GM12878 (cell line): ENCODE measurements around the gene GEMIN7. TPM values are rescaled to one million over a fixed set of nuclear protein-coding genes. Genes with fewer than 3 reads are reported as not detected.

Source experiments
- ATAC-seq: fragments of 200-7000 bp; cut with Tn5 transposase; 3 replicates; pipeline ENCODE4 v1.9.1; 2020; ENCODE audit warnings: mild to moderate bottlenecking, moderate library complexity
- BruUV-seq: library from RNA; stranded (reverse); fragments of 400-500 nt; replicated peaks from 2 replicates; lab custom pipeline; 2021; lab: Mats Ljungman, UMichigan
- CTCF ChIA-PET: fragments of 300-600 bp; sonication (Branson Sonifier 250); formaldehyde crosslinking; extraction: SDS; loops from one replicate; lab custom pipeline; 2021; ENCODE audit warnings: inconsistent platforms; lab: Yijun Ruan, JAX
- POLR2A ChIA-PET: fragments of 350-600 bp; formaldehyde crosslinking; extraction: SDS; loops from one replicate; lab custom pipeline; 2021; ENCODE audit warnings: inconsistent platforms; lab: Charles Lee
- RAD21 ChIA-PET: fragments of 300-600 bp; sonication (Branson Sonifier 250); formaldehyde crosslinking; loops from one replicate; lab custom pipeline; 2023; ENCODE audit warnings: antibody characterized with exemption; ENCODE audit not compliant: unreplicated experiment; lab: Charles Lee
- SMC1A ChIA-PET: fragments of 300-600 bp; sonication (Branson Sonifier 250); formaldehyde crosslinking; loops from one replicate; lab custom pipeline; 2023; ENCODE audit not compliant: unreplicated experiment, uncharacterized antibody; lab: Charles Lee
- DNase-seq: peaks from one replicate; pipeline ENCODE4 v3.0.0-alpha.2; 2011; ENCODE audit warnings: low read depth, low spot score
- FAIRE-seq: peaks from 3 replicates; lab custom pipeline; 2011; peaks lifted over from hg19 to GRCh38; lab: Jason Lieb, UNC
- H2AFZ ChIP-seq: 2 replicates; pipeline ENCODE4 v1.6.0; 2011; ENCODE audit warnings: low read depth, low read length, control low read depth; ENCODE audit not compliant: control insufficient read depth
- H3K27ac ChIP-seq: 2 replicates; pipeline ENCODE4 v1.5.1; 2011; ENCODE audit warnings: control low read depth; ENCODE audit not compliant: control insufficient read depth, insufficient read depth
- H3K27me3 ChIP-seq, 2 experiments: replicated peaks in 1 of 2; 2 replicates each; pipeline versions ENCODE4 v1.6.0 to v1.6.1; 2011; ENCODE audit warnings: low read length in 1 of 2; ENCODE audit not compliant: control insufficient read depth in 2 of 2, insufficient read depth in 2 of 2
- H3K36me3 ChIP-seq, 2 experiments: 2 replicates each; pipeline ENCODE4 v1.5.1; 2011; ENCODE audit warnings: low read length in 1 of 2; ENCODE audit not compliant: control insufficient read depth in 2 of 2, insufficient read depth in 2 of 2
- H3K4me1 ChIP-seq: 2 replicates; pipeline ENCODE4 v1.6.1; 2011; ENCODE audit warnings: mild to moderate bottlenecking, low read length, moderate library complexity, mixed read lengths; ENCODE audit not compliant: control insufficient read depth, insufficient read depth
- H3K4me2 ChIP-seq: 2 replicates; pipeline ENCODE4 v1.6.0; 2011; ENCODE audit warnings: control low read depth; ENCODE audit not compliant: control insufficient read depth, insufficient read depth
- H3K4me3 ChIP-seq: fragments of 200-600 bp; sonication (generic); 2 replicates; pipeline ENCODE4 v1.5.1; 2016
- H3K79me2 ChIP-seq: 2 replicates; pipeline ENCODE4 v1.6.0; 2011; ENCODE audit warnings: low read length; ENCODE audit not compliant: control insufficient read depth, insufficient read depth
- H3K9ac ChIP-seq: 2 replicates; pipeline ENCODE4 v1.8.0; 2011; ENCODE audit warnings: low read length, control low read depth, mixed read lengths; ENCODE audit not compliant: control insufficient read depth, insufficient read depth
- H3K9me3 ChIP-seq: replicated peaks from 3 replicates; pipeline ENCODE4 v1.5.1; 2011; ENCODE audit warnings: mild to moderate bottlenecking, low read length; ENCODE audit not compliant: control insufficient read depth, insufficient read depth
- H4K20me1 ChIP-seq: 2 replicates; pipeline ENCODE4 v1.6.0; 2011; ENCODE audit not compliant: control insufficient read depth, insufficient read depth
- BHLHE40 ChIP-seq, 2 experiments: fragments of 450-650 bp in 1 of 2; IDR thresholded peaks; 2 replicates each; pipeline ENCODE4 v1.6.1; 2011 to 2017; ENCODE audit warnings: low read depth in 2 of 2, borderline replicate concordance in 1 of 2, improper control_type of control experiment in 1 of 2, low read length in 1 of 2, mild to moderate bottlenecking in 1 of 2
- BRCA1 ChIP-seq: IDR thresholded peaks from 2 replicates; pipeline ENCODE4 v1.6.1; 2011; ENCODE audit warnings: low read depth, low read length, improper control_type of control experiment
- CREM ChIP-seq: IDR thresholded peaks from 2 replicates; pipeline ENCODE4 v1.6.1; 2014; ENCODE audit warnings: antibody characterized with exemption, low read depth
- EP300 ChIP-seq, 2 experiments: fragments of 150-350 bp in 1 of 2; IDR thresholded peaks; 2 replicates each; pipeline ENCODE4 v1.6.1; 2011 to 2012; ENCODE audit warnings: low read depth in 2 of 2, low read length in 2 of 2, borderline replicate concordance in 1 of 2, improper control_type of control experiment in 1 of 2, inconsistent platforms in 1 of 2; ENCODE audit not compliant: control insufficient read depth in 1 of 2
- ETV6 ChIP-seq, 2 experiments: fragments of 450-650 bp in 1 of 2; IDR thresholded peaks in 1 of 2; conservative IDR thresholded peaks in 1 of 2; 2 replicates each; pipeline ENCODE4 v1.6.1; 2014; ENCODE audit warnings: antibody characterized with exemption in 1 of 2, borderline replicate concordance in 1 of 2, low read depth in 1 of 2, mild to moderate bottlenecking in 1 of 2, moderate library complexity in 1 of 2
- GATAD2B ChIP-seq: fragments of 450-650 bp; conservative IDR thresholded peaks from 2 replicates; pipeline ENCODE4 v1.6.1; 2017; ENCODE audit warnings: low read depth, mild to moderate bottlenecking, moderate library complexity
- HDAC2 ChIP-seq: fragments of 200-600 bp; sonication (generic); IDR thresholded peaks from 2 replicates; pipeline ENCODE4 v1.6.1; 2017
- IRF4 ChIP-seq: IDR thresholded peaks from 2 replicates; pipeline ENCODE4 v1.6.1; 2011; ENCODE audit warnings: low read depth, low read length
- MAX ChIP-seq: IDR thresholded peaks from 2 replicates; pipeline ENCODE4 v1.6.1; 2012; ENCODE audit warnings: low read depth, low read length, improper control_type of control experiment
- MTA2 ChIP-seq: fragments of 450-650 bp; IDR thresholded peaks from 2 replicates; pipeline ENCODE4 v1.6.1; 2016; ENCODE audit warnings: low read depth, mild to moderate bottlenecking, moderate library complexity
- MXI1 ChIP-seq: fragments of 150-350 bp; IDR thresholded peaks from 2 replicates; pipeline ENCODE4 v1.6.1; 2011; ENCODE audit warnings: low read depth, mild to moderate bottlenecking, inconsistent platforms, low read length, improper control_type of control experiment
- NBN ChIP-seq: fragments of 450-650 bp; IDR thresholded peaks from 2 replicates; pipeline ENCODE4 v1.6.1; 2016
- NFYA ChIP-seq: IDR thresholded peaks from 2 replicates; pipeline ENCODE4 v1.6.1; 2011; ENCODE audit warnings: low read depth, mild to moderate bottlenecking, low read length, improper control_type of control experiment, borderline replicate concordance
- NR2F1 ChIP-seq: fragments of 450-650 bp; conservative IDR thresholded peaks from 2 replicates; pipeline ENCODE4 v1.6.1; 2017; ENCODE audit warnings: mild to moderate bottlenecking
- POLR2A ChIP-seq: IDR thresholded peaks from 2 replicates; pipeline ENCODE4 v1.6.1; 2011; ENCODE audit warnings: low read depth, mild to moderate bottlenecking, low read length
- RELA ChIP-seq: fragments of 450-650 bp; IDR thresholded peaks from 2 replicates; pipeline ENCODE4 v1.8.0; 2014; ENCODE audit warnings: borderline replicate concordance; ENCODE audit not compliant: partially characterized antibody
- SIN3A ChIP-seq: IDR thresholded peaks from 2 replicates; pipeline ENCODE4 v1.6.1; 2012; ENCODE audit warnings: low read depth, low read length, improper control_type of control experiment
- SIX5 ChIP-seq: IDR thresholded peaks from 2 replicates; pipeline ENCODE4 v1.6.1; 2011; ENCODE audit warnings: mild to moderate bottlenecking, low read depth, low read length, moderate library complexity; ENCODE audit not compliant: severe bottlenecking
- SMAD1 ChIP-seq: fragments of 450-650 bp; IDR thresholded peaks from 2 replicates; pipeline ENCODE4 v1.6.1; 2018; ENCODE audit warnings: mild to moderate bottlenecking, low read depth; ENCODE audit not compliant: partially characterized antibody
- STAT1 ChIP-seq: fragments of 450-650 bp; conservative IDR thresholded peaks from 2 replicates; pipeline ENCODE4 v1.6.1; 2014; ENCODE audit warnings: antibody characterized with exemption, mild to moderate bottlenecking
- USF1 ChIP-seq: IDR thresholded peaks from 2 replicates; pipeline ENCODE4 v1.6.1; 2011; ENCODE audit warnings: borderline replicate concordance, low read depth, mild to moderate bottlenecking, moderate library complexity, mixed read lengths, low read length; ENCODE audit not compliant: insufficient read depth; ENCODE audit errors: extremely low read length
- YY1 ChIP-seq: IDR thresholded peaks from 2 replicates; pipeline ENCODE4 v1.6.1; 2011; ENCODE audit warnings: low read depth, mild to moderate bottlenecking, low read length
- ZNF24 ChIP-seq: fragments of 450-650 bp; IDR thresholded peaks from 2 replicates; pipeline ENCODE4 v1.6.1; 2017; ENCODE audit warnings: antibody characterized with exemption, mild to moderate bottlenecking
- ZNF274 ChIP-seq: IDR thresholded peaks from one replicate; pipeline ENCODE4 v1.8.0; 2011; ENCODE audit not compliant: insufficient read length, insufficient read depth
- WGBS: methylation state at CpG from one replicate; pipeline ENCODE4 v1.1.6; 2016; ENCODE audit warnings: low lambda C conversion rate; ENCODE audit not compliant: insufficient replicate concordance, insufficient coverage; ENCODE audit errors: missing lambda C conversion rate; 5-methylcytosine and 5-hydroxymethylcytosine counted together
- in situ Hi-C: fragments of 300-500 bp; cut with MboI; formaldehyde crosslinking; loops from 9 replicates; pipeline ENCODE4 v1.14.3; 2018; ENCODE audit warnings: mixed read lengths
- intact Hi-C: fragments of 100-400 bp; cut with micrococcal nuclease; formaldehyde crosslinking; loops from one replicate; pipeline ENCODE4 v1.14.2; 2022; ENCODE audit not compliant: unreplicated experiment
- polyA plus RNA-seq, 11 experiments: library from polyadenylated mRNA; depleted of rRNA in 4 of 11; unstranded in 6 of 11; stranded (reverse) in 5 of 11; fragments of >200 nt; fragmentation: Nextera tagmentation in 4 of 11; fragmentation: Illumina TruSeq in 1 of 11; extraction: Ambion mirVana in 4 of 11; extraction: Trizol in 1 of 11; gene quantifications; 1 replicate in 1 of 11; 2 replicates in 10 of 11; pipeline versions ENCODE4 v1.2.1 to v1.2.3, GENCODE V29; 2011 to 2016; ENCODE audit warnings: inconsistent platforms in 2 of 11, missing spikeins in 2 of 11, low read depth in 1 of 11
- total RNA-seq, 4 experiments: library from RNA; depleted of rRNA in 3 of 4; stranded (reverse); fragments of >200 nt in 3 of 4; fragmentation: Illumina TruSeq in 1 of 4; extraction: Trizol in 1 of 4; gene quantifications; 2 replicates each; pipeline versions ENCODE4 v1.2.1 to v1.2.3, GENCODE V29; 2013 to 2021

Gene GEMIN7
- total and polyA plus RNA-seq, 10 of the 15 experiments (the other 5 are each of a cell fraction or from before 2014, with no cell fraction given): 21.1 to 76.7 (median 44.9) TPM

- Histone ChIP-seq H3K9ac (no peak overlapping the region), H3K4me2 (no peak overlapping the region), H3K4me3 (no peak overlapping the region), H3K27ac (no peak overlapping the region), H4K20me1 (no peaks in the 10 kb centered on the region; the same call in 1 of the 2 replicates), H3K9me3 (no peaks in the 10 kb centered on the region), H2AFZ (no peak overlapping the region), H3K79me2 (no peaks in the 10 kb centered on the region), H3K27me3 (no peaks in the 10 kb centered on the region), H3K4me1 (no peaks in the 10 kb centered on the region), H3K36me3 (peaks cover 25 to 62% of the 10 kb centered on the region in 2 experiments)
- DNase-seq (no peak), ATAC-seq (peak; percentile 97), FAIRE-seq (peak; percentile 97)
- SMC1A ChIA-PET: interaction anchor here (0.6 to 2.0 kb wide), 20 partner anchors 8 to 279 kb away, joined by 3 to 10 read pairs (median 4); partner anchors contain the start of genes CLASRP and NKPD1
- RAD21 ChIA-PET: interaction anchor here (0.6 to 1.7 kb wide), 31 partner anchors 10 to 405 kb away, joined by 3 to 29 read pairs (median 4); partner anchors contain the start of genes BLOC1S3, CLASRP, KLC3 and TRAPPC6A
- BruUV-seq: no TSS peak
- intact Hi-C loops: loop anchor here (1.0 to 2.0 kb wide), 3 partner anchors 42 to 157 kb away; no protein-coding TSS in a partner anchor
- POLR2A ChIA-PET: interaction anchor here (0.5 to 1.7 kb wide), 6 partner anchors 15 to 69 kb away, joined by 3 to 5 read pairs (median 3); partner anchors contain the start of gene CLASRP
- WGBS: 59% methylated on average over 16 of the region's 16 CpGs
- CTCF ChIA-PET: interaction anchor here (0.5 to 5.3 kb wide), 39 partner anchors 10 to 405 kb away, joined by 3 to 70 read pairs (median 5); partner anchors contain the start of genes CLASRP, PPP1R37 and RELB
- in situ Hi-C loops: loop anchor here (5.0 kb wide), 1 partner anchor 157 kb away; no protein-coding TSS in a partner anchor
- TF ChIP-seq STAT1 (no peak), EP300 (IDR thresholded peaks at IDR 0.05; ENCODE audit: borderline replicate concordance in 1 of 2, control insufficient read depth in 1 of 2, low read depth in 2 of 2, low read length in 2 of 2) (no peak), ZNF24 (no peak), GATAD2B (0 out of 2 replicates have a peak, but pooled peaks have one; percentile 44), SIN3A (no peak), IRF4 (0 out of 2 replicates have a peak, but pooled peaks have one; percentile 26), POLR2A (no peak), MXI1 (peak; percentile 18; the same call in 1 of the 2 replicates), CREM (no peak), ETV6 (conservative IDR thresholded peaks at IDR 0.05 in 1 of 2, IDR thresholded peaks at IDR 0.05 in 1 of 2; ENCODE audit: borderline replicate concordance in 1 of 2, low read depth in 1 of 2) (no peak), YY1 (peak; percentile 53; the same call in 1 of the 2 replicates), ZNF274 (no peak), BRCA1 (no peak; the same call in 1 of the 2 replicates), NBN (0 out of 2 replicates have a peak, but pooled peaks have one; percentile 17), NFYA (no peak), HDAC2 (no peak), MAX (no peak), NR2F1 (no peak), BHLHE40 (IDR thresholded peaks at IDR 0.05; ENCODE audit: borderline replicate concordance in 1 of 2, low read depth in 2 of 2, low read length in 1 of 2) (0 out of 4 replicates have a peak, but pooled peaks of 1 of the 2 experiments have one; percentile 12), SMAD1 (no peak), SIX5 (no peak), MTA2 (no peak), RELA (peak; percentile 24), USF1 (no peak)
These were observed 19.6 kb upstream of the GEMIN7 start for GRCh38 chr19:45059258-45059965.
